Tibial nerve (tissue), 4 donors: ENCODE measurements around the gene KCNK4. TPM values are rescaled to one million over a fixed set of nuclear protein-coding genes. Genes with fewer than 3 reads are reported as not detected.

Experiments
- DNase-seq, 2 donors: peaks; one replicate each; pipeline ENCODE4 v3.0.0-alpha.2; 2019; ENCODE audit warnings: low spot score in 2 of 2
- H3K27ac ChIP-seq, 4 donors: fragments of 200-600 bp; sonication (generic) in 3 of 4; one replicate each; pipeline ENCODE4 v1.5.1; 2017 to 2019; ENCODE audit warnings: mild to moderate bottlenecking in 1 of 4
- H3K27me3 ChIP-seq, 2 donors: fragments of 200-600 bp; sonication (generic) in 1 of 2; one replicate each; pipeline versions ENCODE4 v1.5.1 to v1.6.0; 2017 to 2019
- H3K36me3 ChIP-seq, 3 donors: fragments of 200-600 bp; sonication (generic); one replicate each; pipeline ENCODE4 v1.5.1; 2018 to 2019
- H3K4me1 ChIP-seq, 4 donors: fragments of 200-600 bp; sonication (generic) in 3 of 4; one replicate each; pipeline ENCODE4 v1.5.1; 2017 to 2019
- H3K4me3 ChIP-seq, 4 donors: fragments of 200-600 bp; sonication (generic) in 3 of 4; one replicate each; pipeline ENCODE4 v1.5.1; 2017 to 2019; ENCODE audit warnings: mild to moderate bottlenecking in 1 of 4, moderate library complexity in 1 of 4
- H3K9me3 ChIP-seq, 4 donors: fragments of 200-600 bp; sonication (generic) in 3 of 4; one replicate each; pipeline ENCODE4 v1.5.1; 2017 to 2019
- EP300 ChIP-seq, 2 donors: sonication (generic); formaldehyde crosslinking; IDR thresholded peaks; one replicate each; pipeline ENCODE4 v1.6.1; 2017; ENCODE audit warnings: antibody characterized with exemption in 2 of 2, mild to moderate bottlenecking in 1 of 2
- POLR2A ChIP-seq, 2 donors: fragments of 450-650 bp; IDR thresholded peaks; one replicate each; pipeline ENCODE4 v1.6.1; 2017; ENCODE audit warnings: antibody characterized with exemption in 2 of 2, mild to moderate bottlenecking in 2 of 2, moderate library complexity in 2 of 2
- WGBS, 2 donors: methylation state at CpG; one replicate each; pipeline ENCODE4 v1.1.5; 2018; 5-methylcytosine and 5-hydroxymethylcytosine counted together
- total RNA-seq, 4 donors: library from RNA; depleted of rRNA; stranded (reverse); fragments of >200 nt; gene quantifications; one replicate each; pipeline ENCODE4 v1.1.0, GENCODE V29; 2016
- TF ChIP-seq, protein P1 (sequence below), 5 experiments: fragments of 200-600 bp in 3 of 5; fragments of 450-650 bp in 2 of 5; sonication (generic) in 3 of 5; IDR thresholded peaks; one replicate each; pipeline ENCODE4 v1.5.1; 2016 to 2019; ENCODE audit warnings: antibody characterized with exemption in 5 of 5, mild to moderate bottlenecking in 3 of 5, moderate library complexity in 2 of 5

KCNK4 gene
- total RNA-seq = 1 to 10 TPM in 1 of 4 donors, not detected in 3; 1.2 TPM

DNA sequence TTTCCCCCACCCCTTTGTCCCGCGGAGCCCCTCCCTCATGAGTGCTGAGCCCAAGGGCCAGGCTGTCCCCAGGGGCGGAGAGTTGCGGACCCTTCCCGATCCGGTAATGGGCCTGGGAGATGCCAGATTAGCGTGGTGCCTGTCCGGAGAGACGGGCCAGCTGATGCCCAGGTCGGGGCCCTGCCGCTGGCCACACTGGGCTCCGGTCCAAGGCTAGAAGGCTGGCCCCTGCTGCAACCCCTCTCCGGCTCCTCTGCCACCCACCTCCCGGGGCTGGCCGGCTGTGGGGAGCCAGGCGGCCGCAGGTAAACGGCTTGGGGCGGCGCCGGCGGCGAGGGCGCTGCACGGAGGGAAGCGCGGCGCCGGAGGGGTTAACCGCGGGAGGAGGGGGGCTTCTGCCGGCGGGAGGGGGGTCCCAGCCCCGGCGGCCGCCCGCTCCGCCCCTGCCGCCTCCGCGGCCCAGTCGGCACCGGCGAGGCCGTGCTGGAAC, at the start of gene KCNK4:
TSS of gene KCNK4 (plus strand) at position 41 of the 490 bp plus-strand sequence. CDS start 1,717 bp downstream, outside the sequence.
- Histone ChIP-seq H3K4me1 (peaks cover 0 to 29% (median 10%) of the 10 kb centered on the region in 4 donors), H3K9me3 (no peaks in the 10 kb centered on the region), H3K27ac (no peak within 1 kb of the TSS), H3K36me3 (peaks cover 0 to 18% (median 0%) of the 10 kb centered on the region in 3 donors), H3K27me3 (peaks cover 0 to 63% of the 10 kb centered on the region in 2 donors), H3K4me3 (peak within 1 kb of the TSS in 2 of 4 donors; percentile 23 to 44)
- 0 to 1% methylated on average over 6 to 17 of the region's 45 CpGs for WGBS, 2 donors
- TF ChIP-seq EP300 (IDR thresholded peaks at IDR 0.05) = no peak
- TF ChIP-seq POLR2A (IDR thresholded peaks at IDR 0.05) = no peak
- TF ChIP-seq, protein P1, sequence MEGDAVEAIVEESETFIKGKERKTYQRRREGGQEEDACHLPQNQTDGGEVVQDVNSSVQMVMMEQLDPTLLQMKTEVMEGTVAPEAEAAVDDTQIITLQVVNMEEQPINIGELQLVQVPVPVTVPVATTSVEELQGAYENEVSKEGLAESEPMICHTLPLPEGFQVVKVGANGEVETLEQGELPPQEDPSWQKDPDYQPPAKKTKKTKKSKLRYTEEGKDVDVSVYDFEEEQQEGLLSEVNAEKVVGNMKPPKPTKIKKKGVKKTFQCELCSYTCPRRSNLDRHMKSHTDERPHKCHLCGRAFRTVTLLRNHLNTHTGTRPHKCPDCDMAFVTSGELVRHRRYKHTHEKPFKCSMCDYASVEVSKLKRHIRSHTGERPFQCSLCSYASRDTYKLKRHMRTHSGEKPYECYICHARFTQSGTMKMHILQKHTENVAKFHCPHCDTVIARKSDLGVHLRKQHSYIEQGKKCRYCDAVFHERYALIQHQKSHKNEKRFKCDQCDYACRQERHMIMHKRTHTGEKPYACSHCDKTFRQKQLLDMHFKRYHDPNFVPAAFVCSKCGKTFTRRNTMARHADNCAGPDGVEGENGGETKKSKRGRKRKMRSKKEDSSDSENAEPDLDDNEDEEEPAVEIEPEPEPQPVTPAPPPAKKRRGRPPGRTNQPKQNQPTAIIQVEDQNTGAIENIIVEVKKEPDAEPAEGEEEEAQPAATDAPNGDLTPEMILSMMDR (IDR thresholded peaks at IDR 0.05) = no peak
- no peak for DNase-seq

DNA sequence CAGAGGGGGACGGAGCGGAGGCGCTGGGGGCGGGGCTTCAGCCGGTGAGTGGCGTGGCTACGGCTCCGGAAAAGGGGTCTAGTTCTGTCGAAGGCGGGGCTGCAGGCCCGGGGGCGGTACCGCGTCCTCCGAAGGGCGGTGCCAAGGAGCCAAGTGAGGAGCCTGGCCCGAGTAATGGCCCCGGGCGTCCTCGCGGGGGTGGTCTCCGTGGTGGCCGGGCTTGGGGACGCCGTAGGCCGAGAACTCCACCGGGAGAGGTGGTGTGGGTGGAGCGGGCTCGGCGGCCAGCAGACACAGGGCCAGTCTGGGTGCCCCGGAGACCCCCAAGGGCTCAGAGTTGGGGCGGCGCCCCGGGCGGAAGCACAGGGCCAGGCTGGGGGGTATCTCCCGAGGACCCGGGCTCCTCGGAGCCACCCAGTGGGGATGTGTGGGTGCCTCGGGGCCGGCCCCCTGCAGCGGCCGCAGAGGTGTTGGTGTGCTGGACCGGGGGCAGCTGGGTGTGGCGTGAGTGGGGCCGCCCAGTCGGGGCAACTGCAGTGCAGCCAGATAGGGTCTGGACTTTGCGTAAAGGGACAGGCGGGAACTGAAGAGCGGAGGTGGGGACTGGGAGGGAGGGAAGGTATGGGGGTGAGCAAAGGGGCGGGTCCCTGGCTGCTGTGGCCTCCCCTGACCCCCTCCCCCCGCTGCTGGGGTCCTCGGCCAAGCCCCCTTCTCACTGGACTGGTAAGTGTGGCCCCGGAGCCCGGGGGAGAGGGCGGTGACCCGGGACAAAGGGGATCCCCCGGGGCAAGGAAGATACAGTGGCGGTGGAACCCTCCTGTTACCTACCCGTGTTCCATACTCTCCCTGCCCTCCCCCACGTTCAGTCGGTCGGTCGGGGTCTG, 49.4 kb upstream of the KCNK4 start:
- DNase-seq = no peak
- TF ChIP-seq EP300 (IDR thresholded peaks at IDR 0.05) (peak; percentile 44 to 74), POLR2A (IDR thresholded peaks at IDR 0.05) (peak; percentile 13 to 59)
- TF ChIP-seq, protein P1 (IDR thresholded peaks at IDR 0.05) = peak in 1 of 5 experiments; percentile 27
- no peaks in the 10 kb centered on the region for H3K9me3 ChIP-seq
- peaks cover 0 to 44% (median 4%) of the 10 kb centered on the region in 3 donors for H3K36me3 ChIP-seq
- peaks cover 0 to 54% (median 34%) of the 10 kb centered on the region in 4 donors for H3K4me1 ChIP-seq
- peak overlapping the region; percentile 78 to 98 (median 88) for H3K4me3 ChIP-seq
- peak overlapping the region; percentile 95 to 100 (median 100) for H3K27ac ChIP-seq
- H3K27me3 ChIP-seq = no peaks in the 10 kb centered on the region
- 1 to 2% methylated on average over 39 to 54 of the region's 63 CpGs for WGBS, 2 donors

DNA sequence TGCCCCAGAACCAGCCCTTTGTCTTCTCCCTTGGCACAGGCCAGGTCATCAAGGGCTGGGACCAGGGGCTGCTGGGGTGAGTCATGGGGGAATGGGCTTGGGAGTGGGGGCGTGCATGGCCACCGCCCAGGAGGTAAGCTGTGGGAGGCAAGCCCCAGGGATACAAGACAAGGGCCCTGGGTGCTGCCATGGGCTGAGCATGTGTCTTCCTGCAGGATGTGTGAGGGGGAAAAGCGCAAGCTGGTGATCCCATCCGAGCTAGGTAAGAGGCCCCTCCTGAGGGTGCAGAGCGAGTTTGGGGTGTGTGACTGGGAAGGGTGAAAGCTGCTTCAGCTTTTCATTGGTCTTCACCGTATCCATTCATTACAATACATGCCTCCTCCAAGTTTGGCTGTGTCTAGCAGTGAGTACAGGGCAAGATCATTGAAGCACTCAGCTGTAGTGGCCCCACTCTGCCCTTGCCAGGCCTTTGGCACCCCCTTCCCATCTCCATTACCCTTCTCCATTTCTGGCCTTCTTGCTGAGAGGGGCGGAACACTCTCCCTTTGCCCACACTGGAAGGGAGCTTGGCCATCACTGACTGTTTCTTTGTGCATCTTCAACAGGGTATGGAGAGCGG, 47.8 kb upstream of the KCNK4 start:
- TF ChIP-seq, protein P1 (IDR thresholded peaks at IDR 0.05) = no peak
- TF ChIP-seq EP300 (IDR thresholded peaks at IDR 0.05) (no peak), POLR2A (IDR thresholded peaks at IDR 0.05) (no peak)
- Histone ChIP-seq H3K4me1 (peaks cover 0 to 66% (median 34%) of the 10 kb centered on the region in 4 donors), H3K4me3 (no peak overlapping the region), H3K27ac (peak overlapping the region in 1 of 4 donors; percentile 100), H3K27me3 (no peaks in the 10 kb centered on the region), H3K9me3 (no peaks in the 10 kb centered on the region), H3K36me3 (peaks cover 0 to 28% (median 3%) of the 10 kb centered on the region in 3 donors)
- DNase-seq = no peak
- WGBS, 2 donors = 76 to 81% methylated on average over 8 of the region's 8 CpGs

DNA sequence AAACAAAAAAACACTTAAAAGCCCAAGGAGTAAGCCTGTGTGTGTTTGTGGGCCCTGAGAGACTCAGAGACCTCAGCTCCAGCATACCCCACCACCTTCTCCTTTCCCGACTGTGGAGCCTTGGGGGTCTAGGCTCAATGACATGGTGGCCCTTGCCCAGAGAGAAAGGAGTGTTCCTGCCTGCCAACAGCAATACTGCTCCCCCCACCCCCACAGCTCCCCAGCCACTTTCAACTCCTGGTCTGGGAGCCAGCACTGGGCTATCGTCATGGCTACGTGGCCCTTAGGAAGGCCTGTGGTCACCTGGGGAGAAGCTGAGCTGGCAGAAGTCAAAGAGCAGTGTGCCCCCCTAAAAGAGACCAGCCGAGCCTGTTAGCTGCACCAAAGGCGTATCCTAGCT, 47.0 kb upstream of the KCNK4 start:
- Histone ChIP-seq H3K27me3 (no peaks in the 10 kb centered on the region), H3K4me1 (peaks cover 0 to 73% (median 32%) of the 10 kb centered on the region in 4 donors), H3K27ac (peak overlapping the region in 1 of 4 donors; percentile 16), H3K36me3 (peaks cover 0 to 20% (median 0%) of the 10 kb centered on the region in 3 donors), H3K9me3 (no peaks in the 10 kb centered on the region), H3K4me3 (no peak overlapping the region)
- no peak for DNase-seq
- WGBS, 2 donors = 33 to 43% methylated on average over 5 of the region's 5 CpGs
- TF ChIP-seq POLR2A (IDR thresholded peaks at IDR 0.05) (no peak), EP300 (IDR thresholded peaks at IDR 0.05) (no peak)
- TF ChIP-seq, protein P1 (IDR thresholded peaks at IDR 0.05) = no peak
